Nephron (organoid): ENCODE results near the gene RAB11A.

Experiments
- H3K27ac Mint-ChIP-seq, 3 experiments: 2 replicates each; pipeline ENCODE4 v1.8.0; 2020; ENCODE audit warnings: mixed read lengths in 3 of 3, mild to moderate bottlenecking in 2 of 3, moderate library complexity in 1 of 3
- H3K27me3 Mint-ChIP-seq: 2 replicates; pipeline ENCODE4 v1.8.0; 2021; ENCODE audit warnings: low read depth, mild to moderate bottlenecking, moderate library complexity, mixed read lengths
- H3K36me3 Mint-ChIP-seq: 2 replicates; pipeline ENCODE4 v1.8.0; 2020; ENCODE audit warnings: low read depth, mixed read lengths
- H3K4me1 Mint-ChIP-seq: 2 replicates; pipeline ENCODE4 v1.8.0; 2020; ENCODE audit warnings: mixed read lengths
- H3K4me3 Mint-ChIP-seq, 3 experiments: 2 replicates each; pipeline ENCODE4 v1.8.0; 2020; ENCODE audit warnings: mild to moderate bottlenecking in 3 of 3, mixed read lengths in 3 of 3, moderate library complexity in 2 of 3
- H3K9me3 Mint-ChIP-seq: 2 replicates; pipeline ENCODE4 v1.8.0; 2020; ENCODE audit warnings: mixed read lengths
- TF ChIP-seq, protein P1 (sequence below), 3 experiments: fragments of 200-600 bp; sonication (generic); IDR thresholded peaks; one replicate each; pipeline ENCODE4 v1.5.0; 2021; ENCODE audit warnings: antibody characterized with exemption in 3 of 3; ENCODE audit not compliant: unreplicated experiment in 3 of 3

Gene RAB11A

GRCh38 chr15:65887565-65887964, 18.3 kb downstream of the RAB11A start:
- H3K27ac Mint-ChIP-seq, result peak overlapping the region in 2 of 3 experiments; percentile 65 to 78
- no peaks in the 10 kb centered on the region for H3K4me1 Mint-ChIP-seq
- H3K9me3 Mint-ChIP-seq, result no peaks in the 10 kb centered on the region
- peaks cover 73% of the 10 kb centered on the region for H3K36me3 Mint-ChIP-seq
- no peaks in the 10 kb centered on the region for H3K27me3 Mint-ChIP-seq
- TF ChIP-seq, protein P1, sequence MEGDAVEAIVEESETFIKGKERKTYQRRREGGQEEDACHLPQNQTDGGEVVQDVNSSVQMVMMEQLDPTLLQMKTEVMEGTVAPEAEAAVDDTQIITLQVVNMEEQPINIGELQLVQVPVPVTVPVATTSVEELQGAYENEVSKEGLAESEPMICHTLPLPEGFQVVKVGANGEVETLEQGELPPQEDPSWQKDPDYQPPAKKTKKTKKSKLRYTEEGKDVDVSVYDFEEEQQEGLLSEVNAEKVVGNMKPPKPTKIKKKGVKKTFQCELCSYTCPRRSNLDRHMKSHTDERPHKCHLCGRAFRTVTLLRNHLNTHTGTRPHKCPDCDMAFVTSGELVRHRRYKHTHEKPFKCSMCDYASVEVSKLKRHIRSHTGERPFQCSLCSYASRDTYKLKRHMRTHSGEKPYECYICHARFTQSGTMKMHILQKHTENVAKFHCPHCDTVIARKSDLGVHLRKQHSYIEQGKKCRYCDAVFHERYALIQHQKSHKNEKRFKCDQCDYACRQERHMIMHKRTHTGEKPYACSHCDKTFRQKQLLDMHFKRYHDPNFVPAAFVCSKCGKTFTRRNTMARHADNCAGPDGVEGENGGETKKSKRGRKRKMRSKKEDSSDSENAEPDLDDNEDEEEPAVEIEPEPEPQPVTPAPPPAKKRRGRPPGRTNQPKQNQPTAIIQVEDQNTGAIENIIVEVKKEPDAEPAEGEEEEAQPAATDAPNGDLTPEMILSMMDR (IDR thresholded peaks at IDR 0.05; ENCODE audit: unreplicated experiment in 3 of 3), result no peak
- no peak overlapping the region for H3K4me3 Mint-ChIP-seq

- H3K4me1 Mint-ChIP-seq, result no peaks in the 10 kb centered on the region
- peaks cover 61% of the 10 kb centered on the region for H3K36me3 Mint-ChIP-seq
- H3K27ac Mint-ChIP-seq, result no peak overlapping the region
- H3K27me3 Mint-ChIP-seq, result no peaks in the 10 kb centered on the region
- TF ChIP-seq, protein P1 (IDR thresholded peaks at IDR 0.05; ENCODE audit: unreplicated experiment in 3 of 3), result no peak
- no peak overlapping the region for H3K4me3 Mint-ChIP-seq
- no peaks in the 10 kb centered on the region for H3K9me3 Mint-ChIP-seq
Measured at GRCh38 chr15:65888981-65889380, 19.7 kb downstream of the RAB11A start.

DNA sequence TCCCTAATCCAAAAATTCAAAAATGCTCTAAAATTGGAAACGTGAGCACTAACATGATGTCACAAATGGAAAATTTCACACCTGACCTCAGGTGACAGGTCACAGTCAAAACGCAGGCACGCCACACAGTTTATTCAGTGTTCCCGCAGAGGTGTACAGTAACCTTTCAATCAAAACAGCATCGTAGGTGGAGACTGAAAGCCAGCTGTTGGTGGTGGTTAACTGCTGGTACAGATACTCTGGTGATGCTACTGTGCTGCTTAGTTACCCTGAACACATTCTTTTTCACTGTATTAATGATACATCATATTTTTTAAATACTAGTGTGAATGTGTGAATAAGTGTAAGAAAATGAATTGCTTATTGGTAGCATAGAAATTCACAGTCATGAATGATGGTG, 23.8 kb downstream of the RAB11A start:
- TF ChIP-seq, protein P1 (IDR thresholded peaks at IDR 0.05; ENCODE audit: unreplicated experiment in 3 of 3), result no peak
- Mint-ChIP-seq H3K36me3 (peaks cover 29% of the 10 kb centered on the region), H3K4me1 (no peaks in the 10 kb centered on the region), H3K27me3 (no peaks in the 10 kb centered on the region), H3K4me3 (no peak overlapping the region), H3K27ac (no peak overlapping the region), H3K9me3 (no peaks in the 10 kb centered on the region)

DNA sequence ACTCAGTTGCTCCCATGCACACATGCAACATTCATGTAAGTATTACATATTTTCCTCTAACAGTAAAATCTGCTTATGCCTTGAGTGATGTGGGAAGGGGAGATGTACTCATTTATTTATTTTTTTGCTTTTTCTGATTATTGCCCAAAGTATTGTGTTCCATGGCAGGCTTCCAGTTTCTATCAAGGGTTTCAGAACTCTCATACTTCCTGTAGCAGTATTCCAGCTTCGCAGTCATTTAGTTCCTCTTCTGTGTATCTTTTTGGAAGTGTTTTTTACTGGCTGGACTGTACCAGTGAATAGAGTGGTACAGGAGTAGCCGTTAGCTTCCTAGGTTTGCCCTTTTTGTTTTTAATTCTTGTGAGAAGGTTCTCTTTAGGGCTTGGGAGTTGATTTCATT, 26.9 kb downstream of the RAB11A start:
- no peak overlapping the region for H3K27ac Mint-ChIP-seq
- TF ChIP-seq, protein P1 (IDR thresholded peaks at IDR 0.05; ENCODE audit: unreplicated experiment in 3 of 3), result no peak
- H3K9me3 Mint-ChIP-seq, result no peaks in the 10 kb centered on the region
- H3K4me1 Mint-ChIP-seq, result no peaks in the 10 kb centered on the region
- H3K4me3 Mint-ChIP-seq, result no peak overlapping the region
- H3K27me3 Mint-ChIP-seq, result no peaks in the 10 kb centered on the region
- H3K36me3 Mint-ChIP-seq, result peaks cover 28% of the 10 kb centered on the region

- TF ChIP-seq, protein P1 (IDR thresholded peaks at IDR 0.05; ENCODE audit: unreplicated experiment in 3 of 3), result no peak
- no peaks in the 10 kb centered on the region for H3K27me3 Mint-ChIP-seq
Measured at GRCh38 chr15:65900488-65900887, 31.2 kb downstream of the RAB11A start.

DNA sequence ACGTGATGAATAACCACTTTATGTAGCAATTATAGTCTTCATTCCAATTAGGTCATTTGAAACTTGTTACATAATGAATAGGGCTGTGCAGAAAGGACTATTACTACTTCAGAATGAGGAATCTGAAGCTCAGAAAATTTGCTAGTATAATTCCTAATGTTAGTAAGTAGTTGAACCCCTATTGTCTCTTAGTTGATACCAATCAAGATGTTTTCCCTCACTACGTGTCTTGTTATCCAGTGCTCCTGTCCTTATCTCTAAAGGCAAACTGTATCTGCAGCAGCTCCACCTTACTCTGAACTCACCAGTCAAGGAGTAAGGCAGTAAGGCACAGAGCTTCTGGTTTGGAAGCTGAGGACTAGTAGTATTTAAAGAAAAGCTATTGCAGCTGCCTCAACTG, 32.0 kb downstream of the RAB11A start:
- Mint-ChIP-seq H3K9me3 (no peaks in the 10 kb centered on the region), H3K27ac (no peak overlapping the region), H3K4me1 (peaks cover 6% of the 10 kb centered on the region), H3K36me3 (peaks cover 42% of the 10 kb centered on the region), H3K27me3 (no peaks in the 10 kb centered on the region), H3K4me3 (no peak overlapping the region)
- TF ChIP-seq, protein P1 (IDR thresholded peaks at IDR 0.05; ENCODE audit: unreplicated experiment in 3 of 3), result no peak

More at GRCh38 chr15:65900488-65900887, 31.2 kb downstream of the RAB11A start:
- H3K36me3 Mint-ChIP-seq, result peaks cover 35% of the 10 kb centered on the region
- H3K27ac Mint-ChIP-seq, result no peak overlapping the region
- no peak overlapping the region for H3K4me3 Mint-ChIP-seq
- peaks cover 6% of the 10 kb centered on the region for H3K4me1 Mint-ChIP-seq
- no peaks in the 10 kb centered on the region for H3K9me3 Mint-ChIP-seq
